ENCODE data around the gene NRAP.

GRCh38 chr10:113594652-113595051, 69.2 kb downstream of the NRAP start:
- TF ChIP-seq CTCF (IDR thresholded peaks at IDR 0.05) (no peak), POLR2A (IDR thresholded peaks at IDR 0.05) (no peak), EP300 (IDR thresholded peaks at IDR 0.05) (no peak)
